ENCODE results near the gene CMIP.

Gene CMIP

DNA sequence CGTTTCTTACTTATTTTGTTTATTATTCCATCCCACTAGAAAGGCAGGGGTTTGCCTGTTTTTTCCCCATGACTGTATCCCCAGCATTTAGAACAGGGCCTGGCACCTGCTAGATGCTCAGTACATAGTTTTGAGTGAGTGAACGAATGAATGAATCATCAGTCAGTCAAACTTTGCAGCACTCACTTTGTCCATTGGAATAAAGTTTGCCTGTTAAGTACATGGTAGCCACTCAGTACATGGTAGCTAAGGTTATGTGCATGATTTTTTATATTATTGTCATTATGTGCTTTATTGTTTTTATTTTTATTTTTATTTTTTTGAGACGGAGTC lies 88.5 kb downstream of the CMIP start:
- Histone ChIP-seq H3K79me2 (ENCODE audit: insufficient read depth, low read length) (peaks cover 37% of the 10 kb centered on the region), H3K9me2 (replicated peaks; ENCODE audit: low read depth, low read length) (no peaks in the 10 kb centered on the region), H3K4me3 (ENCODE audit: low read length, poor library complexity, severe bottlenecking) (no peak overlapping the region), H3K4me1 (ENCODE audit: insufficient read depth, low read length, poor library complexity, severe bottlenecking) (no peaks in the 10 kb centered on the region), H2AFZ (ENCODE audit: low read length) (no peak overlapping the region), H3K36me3 (ENCODE audit: insufficient read depth, low read length) (no peaks in the 10 kb centered on the region), H3K9ac (ENCODE audit: low read depth, low read length, poor library complexity, severe bottlenecking) (no peak overlapping the region), H4K20me1 (ENCODE audit: insufficient read depth, low read length, poor library complexity, severe bottlenecking) (peaks cover 3% of the 10 kb centered on the region), H3K4me2 (ENCODE audit: low read depth, low read length, poor library complexity, severe bottlenecking) (no peak overlapping the region), H3K9me3 (ENCODE audit: insufficient read depth, low read depth, low read length) (no peaks in the 10 kb centered on the region), H3K27me3 (ENCODE audit: insufficient read depth, low read length, poor library complexity, severe bottlenecking) (no peaks in the 10 kb centered on the region), H3F3A (ENCODE audit: low read depth) (no peaks in the 10 kb centered on the region)
- TF ChIP-seq, protein P1, sequence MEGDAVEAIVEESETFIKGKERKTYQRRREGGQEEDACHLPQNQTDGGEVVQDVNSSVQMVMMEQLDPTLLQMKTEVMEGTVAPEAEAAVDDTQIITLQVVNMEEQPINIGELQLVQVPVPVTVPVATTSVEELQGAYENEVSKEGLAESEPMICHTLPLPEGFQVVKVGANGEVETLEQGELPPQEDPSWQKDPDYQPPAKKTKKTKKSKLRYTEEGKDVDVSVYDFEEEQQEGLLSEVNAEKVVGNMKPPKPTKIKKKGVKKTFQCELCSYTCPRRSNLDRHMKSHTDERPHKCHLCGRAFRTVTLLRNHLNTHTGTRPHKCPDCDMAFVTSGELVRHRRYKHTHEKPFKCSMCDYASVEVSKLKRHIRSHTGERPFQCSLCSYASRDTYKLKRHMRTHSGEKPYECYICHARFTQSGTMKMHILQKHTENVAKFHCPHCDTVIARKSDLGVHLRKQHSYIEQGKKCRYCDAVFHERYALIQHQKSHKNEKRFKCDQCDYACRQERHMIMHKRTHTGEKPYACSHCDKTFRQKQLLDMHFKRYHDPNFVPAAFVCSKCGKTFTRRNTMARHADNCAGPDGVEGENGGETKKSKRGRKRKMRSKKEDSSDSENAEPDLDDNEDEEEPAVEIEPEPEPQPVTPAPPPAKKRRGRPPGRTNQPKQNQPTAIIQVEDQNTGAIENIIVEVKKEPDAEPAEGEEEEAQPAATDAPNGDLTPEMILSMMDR (conservative IDR thresholded peaks at IDR 0.05; ENCODE audit: low read length), result no peak
- no peak for TF ChIP-seq EZH2phosphoT487 (IDR thresholded peaks at IDR 0.05; ENCODE audit: borderline replicate concordance)

DNA sequence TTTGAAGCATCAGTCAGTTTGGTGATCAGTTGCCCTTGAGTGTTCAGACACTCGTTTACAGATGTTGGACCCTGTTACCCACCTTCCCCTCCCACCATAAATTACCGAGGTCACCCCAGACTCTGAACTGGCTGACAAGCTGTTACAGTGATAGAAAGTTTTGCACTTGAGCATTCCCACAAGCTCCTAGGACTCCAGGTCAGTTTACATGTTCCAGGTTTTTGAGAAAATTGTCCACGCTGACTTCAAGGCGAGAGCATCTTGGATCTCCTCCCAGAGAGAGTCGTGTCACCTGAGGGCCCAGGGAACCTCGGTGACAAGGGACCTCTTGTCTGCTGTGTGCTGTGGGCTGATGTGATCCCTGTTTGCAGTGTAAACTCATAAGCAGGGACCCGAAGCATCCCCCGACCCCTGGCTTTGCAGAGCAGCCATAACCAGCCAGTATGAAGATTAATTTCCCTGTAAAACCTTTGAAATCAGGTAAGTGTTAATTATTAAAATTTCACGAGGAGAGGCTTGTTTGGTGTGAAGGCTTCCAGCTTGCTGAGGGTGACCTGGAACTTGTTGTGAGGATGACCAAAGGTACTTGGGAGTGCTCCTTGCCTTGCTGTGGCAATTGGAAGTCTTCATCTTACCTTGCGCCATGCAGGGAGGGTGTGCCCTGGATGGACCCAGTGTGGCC lies 91.2 kb downstream of the CMIP start:
- Histone ChIP-seq H3K9ac (ENCODE audit: low read depth, low read length, poor library complexity, severe bottlenecking) (no peak overlapping the region), H2AFZ (ENCODE audit: low read length) (no peak overlapping the region), H3K4me3 (ENCODE audit: low read length, poor library complexity, severe bottlenecking) (no peak overlapping the region), H3K27me3 (ENCODE audit: insufficient read depth, low read length, poor library complexity, severe bottlenecking) (no peaks in the 10 kb centered on the region), H3F3A (ENCODE audit: low read depth) (no peaks in the 10 kb centered on the region), H3K36me3 (ENCODE audit: insufficient read depth, low read length) (no peaks in the 10 kb centered on the region), H3K79me2 (ENCODE audit: insufficient read depth, low read length) (peaks cover 38% of the 10 kb centered on the region; the same call in 1 of the 2 replicates), H4K20me1 (ENCODE audit: insufficient read depth, low read length, poor library complexity, severe bottlenecking) (peaks cover 3% of the 10 kb centered on the region), H3K9me2 (replicated peaks; ENCODE audit: low read depth, low read length) (no peaks in the 10 kb centered on the region), H3K4me1 (ENCODE audit: insufficient read depth, low read length, poor library complexity, severe bottlenecking) (no peaks in the 10 kb centered on the region), H3K9me3 (ENCODE audit: insufficient read depth, low read depth, low read length) (no peaks in the 10 kb centered on the region), H3K4me2 (ENCODE audit: low read depth, low read length, poor library complexity, severe bottlenecking) (no peak overlapping the region)
- TF ChIP-seq, protein P1 (conservative IDR thresholded peaks at IDR 0.05; ENCODE audit: low read length), result no peak
- TF ChIP-seq EZH2phosphoT487 (IDR thresholded peaks at IDR 0.05; ENCODE audit: borderline replicate concordance), result no peak

DNA sequence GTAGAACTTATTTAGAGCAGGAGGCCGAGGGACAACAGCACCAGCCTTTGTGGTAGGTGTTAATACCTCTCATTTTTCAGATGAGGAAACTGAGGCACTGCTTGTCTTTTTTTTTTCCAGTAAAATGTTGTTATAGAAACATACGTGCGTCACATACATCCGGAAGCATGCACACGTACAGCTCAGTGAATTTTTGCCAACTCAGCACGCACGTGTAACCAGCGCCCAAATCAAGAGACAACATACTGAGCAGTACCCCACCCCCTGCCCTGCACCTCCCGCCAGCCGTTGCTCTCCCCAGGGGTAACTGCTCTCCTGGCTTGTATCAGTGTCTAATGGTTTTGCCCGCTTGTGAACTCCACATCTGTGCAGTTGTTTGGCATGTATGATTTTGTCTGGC lies 92.0 kb downstream of the CMIP start:
- H3K27me3 ChIP-seq (ENCODE audit: insufficient read depth, low read length, poor library complexity, severe bottlenecking), result no peaks in the 10 kb centered on the region
- no peak for TF ChIP-seq EZH2phosphoT487 (IDR thresholded peaks at IDR 0.05; ENCODE audit: borderline replicate concordance)
- TF ChIP-seq, protein P1 (conservative IDR thresholded peaks at IDR 0.05; ENCODE audit: low read length), result no peak
- no peak overlapping the region for H3K4me3 ChIP-seq (ENCODE audit: low read length, poor library complexity, severe bottlenecking)
- H3K4me1 ChIP-seq (ENCODE audit: insufficient read depth, low read length, poor library complexity, severe bottlenecking), result no peaks in the 10 kb centered on the region
- H3F3A ChIP-seq (ENCODE audit: low read depth), result no peaks in the 10 kb centered on the region
- peaks cover 44% of the 10 kb centered on the region; the same call in 1 of the 2 replicates for H3K79me2 ChIP-seq (ENCODE audit: insufficient read depth, low read length)
- H3K9ac ChIP-seq (ENCODE audit: low read depth, low read length, poor library complexity, severe bottlenecking), result no peak overlapping the region
- no peak overlapping the region for H3K4me2 ChIP-seq (ENCODE audit: low read depth, low read length, poor library complexity, severe bottlenecking)
- H3K9me3 ChIP-seq (ENCODE audit: insufficient read depth, low read depth, low read length), result no peaks in the 10 kb centered on the region
- no peaks in the 10 kb centered on the region for H3K36me3 ChIP-seq (ENCODE audit: insufficient read depth, low read length)
- H4K20me1 ChIP-seq (ENCODE audit: insufficient read depth, low read length, poor library complexity, severe bottlenecking), result peaks cover 3% of the 10 kb centered on the region
- no peak overlapping the region for H2AFZ ChIP-seq (ENCODE audit: low read length)
- no peaks in the 10 kb centered on the region for H3K9me2 ChIP-seq (replicated peaks; ENCODE audit: low read depth, low read length)

Measured in Loucy (cell line).